Small intestine (tissue), 7 donors: ENCODE measurements around the gene B3GLCT. TPM values are rescaled to one million over a fixed set of nuclear protein-coding genes. Genes with fewer than 3 reads are reported as not detected.

ENCODE experiments used
- DNase-seq, 2 donors: peaks; one replicate each; pipeline versions ENCODE4 v3.0.0 to v3.0.0-alpha.2; 2013
- FAIRE-seq: peaks from 2 replicates; lab custom pipeline; 2012; peaks lifted over from hg19 to GRCh38; lab: Jason Lieb, UNC
- H3K27ac ChIP-seq, 3 donors: one replicate each; pipeline ENCODE4 v1.5.1; 2013; ENCODE audit warnings: low read length in 2 of 3, mild to moderate bottlenecking in 2 of 3, control low read depth in 1 of 3, inconsistent platforms in 1 of 3, low read depth in 1 of 3, moderate library complexity in 1 of 3
- H3K27me3 ChIP-seq, 3 donors: one replicate each; pipeline ENCODE4 v1.6.1; 2013; ENCODE audit warnings: low read length in 3 of 3, inconsistent platforms in 1 of 3; ENCODE audit not compliant: control insufficient read depth in 3 of 3, insufficient read depth in 3 of 3
- H3K36me3 ChIP-seq, 3 donors: one replicate each; pipeline ENCODE4 v1.6.1; 2013; ENCODE audit warnings: low read length in 3 of 3, inconsistent platforms in 1 of 3, low read depth in 1 of 3, mild to moderate bottlenecking in 1 of 3, moderate library complexity in 1 of 3; ENCODE audit not compliant: control insufficient read depth in 3 of 3, insufficient read depth in 2 of 3
- H3K4me1 ChIP-seq, 3 donors: one replicate each; pipeline ENCODE4 v1.6.1; 2013; ENCODE audit warnings: low read length in 2 of 3, inconsistent platforms in 1 of 3, low read depth in 1 of 3, mild to moderate bottlenecking in 1 of 3, moderate library complexity in 1 of 3; ENCODE audit not compliant: control insufficient read depth in 3 of 3, insufficient read depth in 2 of 3
- H3K4me3 ChIP-seq, 3 donors: one replicate each; pipeline ENCODE4 v1.5.1; 2013; ENCODE audit warnings: low read length in 3 of 3, control low read depth in 1 of 3, inconsistent platforms in 1 of 3, low read depth in 1 of 3, mild to moderate bottlenecking in 1 of 3, moderate library complexity in 1 of 3
- H3K9me3 ChIP-seq, 2 donors: one replicate each; pipeline ENCODE4 v1.6.1; 2013; ENCODE audit warnings: low read depth in 1 of 2, low read length in 1 of 2; ENCODE audit not compliant: control insufficient read depth in 2 of 2, insufficient read depth in 1 of 2
- WGBS, 3 donors: extraction: QIAGEN DNeasy Blood & Tissue Kit; methylation state at CpG; one replicate each; pipeline ENCODE4 v1.1.7; 2013; 5-methylcytosine and 5-hydroxymethylcytosine counted together
- polyA plus RNA-seq, 4 donors: library from polyadenylated mRNA; stranded (reverse) in 3 of 4; unstranded in 1 of 4; fragments of 200-250 nt in 3 of 4; fragments of 120-200 nt in 1 of 4; gene quantifications; one replicate each; pipeline versions ENCODE4 v1.2.1 to v1.2.3, GENCODE V29; 2013
- donor health status: healthy with polysubstance abuse.
- donor health status: control.
- donor health status: control.
- donor health status: Bipolar disorder and iron deficiency.
- donor health status: healthy.

B3GLCT gene
- polyA plus RNA-seq, 4 donors, result 1.6 to 6.1 (median 1.9) TPM

DNA sequence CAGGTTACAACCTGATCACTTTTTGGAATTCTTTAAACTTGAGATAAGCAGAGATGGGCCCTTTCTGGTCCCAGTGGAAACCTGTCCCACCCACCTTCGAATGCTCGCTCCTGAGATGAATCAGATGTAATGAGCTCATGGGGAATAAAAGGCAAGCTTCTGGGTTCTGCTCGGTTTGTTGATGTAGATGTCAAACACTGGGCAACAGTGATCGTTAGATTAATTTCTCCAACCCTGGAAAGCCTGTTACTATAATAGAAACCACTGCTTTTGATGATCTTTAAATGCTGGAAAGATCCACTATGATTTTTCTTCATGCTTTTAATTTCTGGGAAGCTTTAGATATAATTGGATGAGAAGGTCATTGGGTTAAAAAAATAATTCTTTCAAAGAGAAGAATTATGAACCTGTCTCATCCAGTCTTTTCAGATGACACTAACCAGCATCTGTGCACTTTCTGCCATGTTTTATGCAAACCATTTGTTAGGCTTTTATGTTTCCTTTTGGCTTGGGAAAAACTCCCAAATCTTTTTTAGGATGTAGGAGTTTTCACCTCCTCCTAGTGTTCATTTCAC lies 49.3 kb downstream of the B3GLCT start:
- Histone ChIP-seq H3K4me3 (no peak overlapping the region), H3K9me3 (no peaks in the 10 kb centered on the region), H3K36me3 (peaks cover 0 to 2% (median 0%) of the 10 kb centered on the region in 3 donors), H3K27me3 (no peaks in the 10 kb centered on the region), H3K4me1 (no peaks in the 10 kb centered on the region), H3K27ac (no peak overlapping the region)
- FAIRE-seq, result no peak
- 77 to 92% (median 91%) methylated on average over 4 of the region's 4 CpGs for whole genome bisulfite sequencing, 3 donors
- DNase-seq, result no peak

- H3K4me3 ChIP-seq, result no peak overlapping the region
- FAIRE-seq, result no peak
- H3K27ac ChIP-seq, result no peak overlapping the region
- H3K27me3 ChIP-seq, result no peaks in the 10 kb centered on the region
- 84 to 95% (median 88%) methylated on average over 7 of the region's 7 CpGs for WGBS, 3 donors
- H3K4me1 ChIP-seq, result no peaks in the 10 kb centered on the region
- peaks cover 0 to 2% (median 0%) of the 10 kb centered on the region in 3 donors for H3K36me3 ChIP-seq
- DNase-seq, result no peak
- no peaks in the 10 kb centered on the region for H3K9me3 ChIP-seq
These were observed 50.7 kb downstream of the B3GLCT start for GRCh38 chr13:31250435-31250834.

GRCh38 chr13:31261241-31261640 lies 61.5 kb downstream of the B3GLCT start:
- DNase-seq, result no peak

GRCh38 chr13:31263346-31263745 lies 63.6 kb downstream of the B3GLCT start:
- no peak overlapping the region for H3K4me3 ChIP-seq
- 92 to 100% (median 96%) methylated on average over 1 of the region's 1 CpG for WGBS, 3 donors
- no peaks in the 10 kb centered on the region for H3K9me3 ChIP-seq
- FAIRE-seq, result no peak
- no peak overlapping the region for H3K27ac ChIP-seq
- H3K36me3 ChIP-seq, result no peaks in the 10 kb centered on the region
- H3K27me3 ChIP-seq, result no peaks in the 10 kb centered on the region
- no peak for DNase-seq
- H3K4me1 ChIP-seq, result no peaks in the 10 kb centered on the region

More at GRCh38 chr13:31261241-31261640, 61.5 kb downstream of the B3GLCT start:
- no peak for FAIRE-seq
- Histone ChIP-seq H3K9me3 (peaks cover 0 to 4% of the 10 kb centered on the region in 2 donors), H3K4me1 (no peaks in the 10 kb centered on the region), H3K36me3 (no peaks in the 10 kb centered on the region), H3K27me3 (no peaks in the 10 kb centered on the region), H3K27ac (no peak overlapping the region), H3K4me3 (no peak overlapping the region)
- WGBS, 3 donors, result 92 to 95% (median 93%) methylated on average over 2 of the region's 2 CpGs

- Histone ChIP-seq H3K27me3 (no peaks in the 10 kb centered on the region), H3K4me1 (no peaks in the 10 kb centered on the region), H3K36me3 (no peaks in the 10 kb centered on the region), H3K27ac (no peak overlapping the region), H3K9me3 (no peaks in the 10 kb centered on the region), H3K4me3 (no peak overlapping the region)
- DNase-seq (no peak), FAIRE-seq (no peak)
- 96 to 97% (median 96%) methylated on average over 4 of the region's 4 CpGs for WGBS, 3 donors
These were observed 64.4 kb downstream of the B3GLCT start for GRCh38 chr13:31264151-31264550.

GRCh38 chr13:31267126-31267784 lies 67.5 kb downstream of the B3GLCT start:
- H3K9me3 ChIP-seq, result peaks cover 0 to 5% of the 10 kb centered on the region in 2 donors
- no peaks in the 10 kb centered on the region for H3K4me1 ChIP-seq
- H3K36me3 ChIP-seq, result peaks cover 0 to 5% (median 3%) of the 10 kb centered on the region in 3 donors
- H3K27ac ChIP-seq, result no peak overlapping the region
- FAIRE-seq, result no peak
- no peak for DNase-seq
- no peak overlapping the region for H3K4me3 ChIP-seq
- WGBS, 3 donors, result 90 to 94% (median 91%) methylated on average over 2 of the region's 2 CpGs
- no peaks in the 10 kb centered on the region for H3K27me3 ChIP-seq

DNA sequence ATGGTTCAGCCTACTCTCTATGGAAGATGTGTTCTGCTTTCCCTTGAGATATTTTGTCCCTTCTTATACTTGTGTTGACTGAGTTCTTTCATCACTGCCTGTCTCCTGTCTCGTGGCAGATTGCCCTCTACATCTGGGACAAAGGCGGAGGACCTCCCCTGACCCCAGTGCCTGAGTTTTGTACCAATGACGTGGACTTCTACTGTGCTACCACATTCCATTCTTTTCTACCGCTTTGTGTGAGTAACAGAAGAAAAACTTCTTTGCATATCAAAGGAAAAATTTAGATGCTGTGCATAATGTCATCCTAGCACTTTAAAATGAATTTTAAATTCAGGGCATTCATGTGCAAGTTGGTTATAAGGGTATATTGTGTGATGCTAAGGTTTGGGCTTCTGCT lies 74.6 kb downstream of the B3GLCT start:
- FAIRE-seq (no peak), DNase-seq (no peak)
- Histone ChIP-seq H3K27me3 (no peaks in the 10 kb centered on the region), H3K9me3 (peaks cover 0 to 5% of the 10 kb centered on the region in 2 donors), H3K4me3 (no peak overlapping the region), H3K4me1 (no peaks in the 10 kb centered on the region), H3K27ac (no peak overlapping the region), H3K36me3 (peaks cover 0 to 5% (median 5%) of the 10 kb centered on the region in 3 donors)
- WGBS, 3 donors, result 82 to 91% (median 83%) methylated on average over 4 of the region's 4 CpGs

GRCh38 chr13:31276421-31276820 lies 76.6 kb downstream of the B3GLCT start:
- FAIRE-seq (no peak), DNase-seq (no peak)
- Histone ChIP-seq H3K27ac (no peak overlapping the region), H3K27me3 (no peaks in the 10 kb centered on the region), H3K36me3 (peaks cover 0 to 2% (median 0%) of the 10 kb centered on the region in 3 donors), H3K4me3 (no peak overlapping the region), H3K4me1 (no peaks in the 10 kb centered on the region), H3K9me3 (peaks cover 0 to 4% of the 10 kb centered on the region in 2 donors)
- WGBS, 3 donors, result 93 to 98% (median 97%) methylated on average over 5 of the region's 5 CpGs
